Urinary bladder (tissue), 4 donors: ENCODE results near the gene SLC26A11. TPM values are rescaled to one million over a fixed set of nuclear protein-coding genes. Genes with fewer than 3 reads are reported as not detected.

Experiments
- DNase-seq: peaks from one replicate; pipeline ENCODE4 v3.0.0-alpha.2; 2015; ENCODE audit errors: extremely low spot score
- H3K27ac ChIP-seq: one replicate; pipeline ENCODE4 v1.5.1; 2013; ENCODE audit warnings: low read depth, mild to moderate bottlenecking, moderate library complexity
- H3K36me3 ChIP-seq: one replicate; pipeline ENCODE4 v1.6.1; 2013; ENCODE audit warnings: mild to moderate bottlenecking, moderate library complexity; ENCODE audit not compliant: insufficient read depth
- H3K4me1 ChIP-seq: one replicate; pipeline ENCODE4 v1.6.1; 2013; ENCODE audit warnings: mild to moderate bottlenecking, moderate library complexity; ENCODE audit not compliant: insufficient read depth
- H3K4me3 ChIP-seq: one replicate; pipeline ENCODE4 v1.5.1; 2013; ENCODE audit warnings: low read depth, low read length
- WGBS: extraction: QIAGEN DNeasy Blood & Tissue Kit; methylation state at CpG from one replicate; pipeline ENCODE4 v1.1.7; 2013; 5-methylcytosine and 5-hydroxymethylcytosine counted together
- polyA plus RNA-seq: library from polyadenylated mRNA; stranded (reverse); fragments of 200-250 nt; gene quantifications from one replicate; pipeline ENCODE4 v1.2.3, GENCODE V29; 2013
- total RNA-seq: library from RNA; depleted of rRNA; stranded (reverse); fragments of >200 nt; gene quantifications from one replicate; pipeline ENCODE4 v1.2.3, GENCODE V29; 2014
- donor health status: healthy with polysubstance abuse.
- donor health status: healthy.

The SLC26A11 gene
- total and polyA plus RNA-seq, 2 donors: 9.2 to 14.2 TPM

- WGBS: 80% methylated on average over 19 of the region's 19 CpGs
- no peak for DNase-seq
- Histone ChIP-seq H3K36me3 (no peaks in the 10 kb centered on the region), H3K4me1 (no peaks in the 10 kb centered on the region), H3K27ac (no peak overlapping the region), H3K4me3 (no peak overlapping the region)
These were observed 15.4 kb upstream of the SLC26A11 start for GRCh38 chr17:80204626-80205468.

GRCh38 chr17:80205811-80206210, 14.4 kb upstream of the SLC26A11 start:
- no peaks in the 10 kb centered on the region for H3K4me1 ChIP-seq
- H3K36me3 ChIP-seq: no peaks in the 10 kb centered on the region
- no peak for DNase-seq
- H3K27ac ChIP-seq: no peak overlapping the region
- WGBS: 89% methylated on average over 13 of the region's 13 CpGs
- H3K4me3 ChIP-seq: no peak overlapping the region

DNA sequence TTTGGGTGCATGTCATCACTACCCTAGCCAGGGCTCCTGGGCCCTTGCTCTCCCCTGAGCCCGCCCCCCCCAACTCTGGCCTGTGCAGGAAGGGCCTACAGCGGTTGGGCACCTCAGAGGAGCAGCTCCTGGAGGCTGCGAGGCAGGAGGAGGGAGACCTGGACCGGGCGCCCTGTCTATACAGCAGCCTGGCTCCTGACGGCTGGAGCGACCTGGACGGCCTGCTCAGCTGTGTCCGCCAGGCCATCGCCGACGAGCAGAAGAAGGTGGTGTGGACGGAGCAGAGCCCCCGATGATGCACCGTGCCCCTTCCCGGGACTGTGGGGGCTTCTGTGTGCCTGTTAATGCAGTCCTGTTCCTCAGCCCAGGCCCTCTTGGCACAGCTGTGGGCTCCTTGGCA, 12.2 kb upstream of the SLC26A11 start:
- Histone ChIP-seq H3K27ac (no peak overlapping the region), H3K36me3 (no peaks in the 10 kb centered on the region), H3K4me3 (no peak overlapping the region), H3K4me1 (no peaks in the 10 kb centered on the region)
- 94% methylated on average over 16 of the region's 16 CpGs for WGBS
- DNase-seq: no peak

DNA sequence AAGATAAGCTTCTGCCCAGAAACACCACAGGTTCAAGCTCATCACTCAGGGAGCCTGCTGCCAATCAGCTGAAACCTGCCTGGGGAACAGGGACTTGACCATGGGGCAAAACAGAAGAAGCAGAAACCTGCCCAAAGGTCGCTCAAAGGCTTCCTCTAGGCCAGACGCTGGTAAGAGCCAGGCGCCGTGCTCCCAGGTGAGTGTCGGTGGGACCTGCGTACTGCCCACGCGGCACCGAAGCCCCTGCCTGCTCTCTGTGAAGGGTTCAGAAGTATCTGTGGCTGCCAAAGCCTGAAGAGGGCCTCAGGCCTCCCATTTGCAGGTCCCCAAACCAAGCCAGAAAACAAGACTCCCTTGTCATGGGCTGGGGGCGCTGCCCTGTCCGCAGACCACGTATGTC, 10.5 kb upstream of the SLC26A11 start:
- DNase-seq: no peak
- Histone ChIP-seq H3K4me3 (no peak overlapping the region), H3K36me3 (no peaks in the 10 kb centered on the region), H3K27ac (no peak overlapping the region), H3K4me1 (no peaks in the 10 kb centered on the region)
- 96% methylated on average over 12 of the region's 12 CpGs for WGBS

DNA sequence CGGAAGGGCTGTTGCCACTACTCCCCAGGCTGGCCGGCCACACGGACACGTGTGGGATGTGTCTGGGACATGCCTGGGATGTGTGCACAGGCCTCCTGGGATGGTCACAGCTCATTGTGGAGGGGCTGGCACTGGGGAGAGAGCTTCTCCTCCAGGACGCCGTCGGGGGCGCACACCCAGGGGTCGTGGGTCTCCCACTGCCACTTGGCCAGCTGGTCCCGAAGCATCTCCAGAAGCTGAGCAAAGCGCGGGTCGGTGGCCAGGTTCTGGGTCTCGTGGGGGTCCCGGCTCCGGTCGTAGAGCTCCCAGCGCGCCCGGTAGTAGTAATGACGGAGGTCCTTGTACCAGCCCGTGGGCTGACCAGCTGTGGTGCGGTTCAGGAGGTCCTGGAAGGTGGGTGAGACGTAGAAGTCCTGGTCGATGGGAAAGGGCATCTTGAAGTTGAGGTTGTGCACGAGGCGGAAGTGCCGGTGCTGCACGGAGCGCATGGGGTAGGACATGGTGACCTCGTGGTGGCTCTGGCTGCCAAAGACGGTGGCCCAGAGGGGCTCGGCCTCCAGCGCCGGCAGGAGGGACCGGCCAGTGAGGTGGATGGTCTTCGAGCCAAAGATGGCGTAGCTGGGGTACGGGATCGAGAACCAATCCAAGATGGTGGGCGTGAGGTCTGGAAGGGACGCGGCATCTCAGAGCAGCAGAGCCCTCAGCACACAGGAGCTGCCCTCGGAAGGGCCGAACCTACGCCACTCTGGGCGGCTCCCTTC, 9.7 kb upstream of the SLC26A11 start:
- Histone ChIP-seq H3K4me1 (no peaks in the 10 kb centered on the region), H3K27ac (no peak overlapping the region), H3K36me3 (no peaks in the 10 kb centered on the region), H3K4me3 (no peak overlapping the region)
- no peak for DNase-seq
- 95% methylated on average over 47 of the region's 47 CpGs for WGBS

DNA sequence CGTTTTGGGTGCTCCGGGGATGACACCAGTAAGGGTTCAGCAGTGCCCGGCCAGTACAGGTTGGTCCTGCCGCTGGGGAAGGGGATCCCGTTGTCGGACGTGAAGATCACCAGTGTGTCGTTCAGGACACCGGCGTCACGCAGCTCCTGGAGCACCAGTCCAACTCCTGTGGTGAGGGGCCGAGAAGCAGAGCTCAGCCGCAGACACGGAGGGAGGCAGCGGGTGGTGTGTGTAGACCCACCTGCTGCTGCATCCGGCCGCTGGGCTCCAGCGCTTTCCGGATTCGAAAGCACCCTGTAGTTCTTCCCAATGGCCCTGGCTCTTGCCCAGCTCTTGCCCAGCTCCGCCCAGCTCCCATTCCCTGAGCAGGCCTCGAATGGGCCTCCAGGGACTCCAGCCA, 8.1 kb upstream of the SLC26A11 start:
- no peak for DNase-seq
- no peaks in the 10 kb centered on the region for H3K4me1 ChIP-seq
- WGBS: 93% methylated on average over 22 of the region's 22 CpGs
- H3K4me3 ChIP-seq: no peak overlapping the region
- no peak overlapping the region for H3K27ac ChIP-seq
- H3K36me3 ChIP-seq: peaks cover 3% of the 10 kb centered on the region

- peaks cover 3% of the 10 kb centered on the region for H3K36me3 ChIP-seq
- H3K27ac ChIP-seq: no peak overlapping the region
- 92% methylated on average over 12 of the region's 12 CpGs for WGBS
- no peak overlapping the region for H3K4me3 ChIP-seq
- H3K4me1 ChIP-seq: no peaks in the 10 kb centered on the region
- no peak for DNase-seq
These were observed 7.7 kb upstream of the SLC26A11 start for GRCh38 chr17:80212511-80212910.

DNA sequence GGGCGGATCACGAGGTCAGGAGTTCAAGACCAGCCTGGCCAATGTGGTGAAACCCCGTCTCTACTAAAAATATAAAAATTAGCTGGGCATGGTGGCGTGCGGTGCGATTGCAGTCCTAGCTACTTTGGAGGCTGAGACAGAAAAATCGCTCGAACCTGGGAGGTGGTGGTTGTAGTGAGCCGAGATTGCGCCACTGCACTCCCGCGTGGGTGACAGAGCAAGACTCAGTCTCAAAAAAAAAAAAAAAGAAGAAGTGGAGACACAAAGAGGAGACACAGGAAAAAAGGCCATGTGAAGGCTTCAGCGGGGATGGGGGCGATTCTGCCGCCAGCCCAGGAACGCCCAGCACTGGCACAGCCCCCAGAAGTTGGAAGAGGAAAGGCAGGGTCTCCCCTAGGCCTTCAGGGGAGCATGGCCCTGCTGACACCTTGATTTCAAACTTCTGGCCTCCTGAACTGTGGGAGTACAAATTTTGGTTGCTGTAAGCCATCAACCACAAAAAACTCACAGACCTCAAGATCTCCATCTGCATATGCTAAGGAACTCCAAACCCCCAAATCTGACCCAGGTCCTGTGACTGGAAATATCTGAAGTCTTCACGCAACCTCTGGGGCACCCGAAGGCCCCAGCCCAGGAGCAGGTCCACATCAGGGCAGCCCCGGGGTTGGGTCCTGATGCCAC, 7.1 kb upstream of the SLC26A11 start:
- Histone ChIP-seq H3K36me3 (peaks cover 3% of the 10 kb centered on the region), H3K4me1 (no peaks in the 10 kb centered on the region), H3K4me3 (no peak overlapping the region), H3K27ac (no peak overlapping the region)
- no peak for DNase-seq
- whole genome bisulfite sequencing: 84% methylated on average over 19 of the region's 19 CpGs

- Histone ChIP-seq H3K27ac (no peak overlapping the region), H3K4me3 (no peak overlapping the region), H3K4me1 (no peaks in the 10 kb centered on the region), H3K36me3 (peaks cover 3% of the 10 kb centered on the region)
- 95% methylated on average over 17 of the region's 17 CpGs for WGBS
- DNase-seq: no peak
These were observed 6.6 kb upstream of the SLC26A11 start for GRCh38 chr17:80213643-80213975.

GRCh38 chr17:80214012-80214877, 6.0 kb upstream of the SLC26A11 start:
- peaks cover 3% of the 10 kb centered on the region for H3K36me3 ChIP-seq
- 93% methylated on average over 48 of the region's 48 CpGs for WGBS
- no peak overlapping the region for H3K27ac ChIP-seq
- H3K4me1 ChIP-seq: no peaks in the 10 kb centered on the region
- DNase-seq: no peak
- no peak overlapping the region for H3K4me3 ChIP-seq

DNA sequence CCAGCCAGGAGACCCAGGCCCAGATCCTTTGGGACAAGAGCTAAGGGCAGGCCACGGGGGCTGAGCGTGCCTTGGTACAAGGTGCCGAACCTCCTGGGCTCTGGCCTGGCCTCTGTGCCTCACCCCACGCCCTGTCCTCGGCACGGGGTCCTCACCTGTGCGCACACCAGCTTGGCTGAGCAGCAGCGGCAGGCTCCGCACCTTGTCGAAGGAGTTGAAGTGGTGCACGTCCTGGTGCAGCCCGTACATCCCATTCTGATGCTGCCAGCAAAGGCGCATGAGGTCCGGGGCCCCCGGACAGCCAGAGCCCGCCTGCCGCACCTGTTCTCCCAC, 5.4 kb upstream of the SLC26A11 start:
- H3K36me3 ChIP-seq: peaks cover 3% of the 10 kb centered on the region
- no peaks in the 10 kb centered on the region for H3K4me1 ChIP-seq
- H3K4me3 ChIP-seq: no peak overlapping the region
- no peak for DNase-seq
- no peak overlapping the region for H3K27ac ChIP-seq
- 93% methylated on average over 17 of the region's 17 CpGs for WGBS

DNA sequence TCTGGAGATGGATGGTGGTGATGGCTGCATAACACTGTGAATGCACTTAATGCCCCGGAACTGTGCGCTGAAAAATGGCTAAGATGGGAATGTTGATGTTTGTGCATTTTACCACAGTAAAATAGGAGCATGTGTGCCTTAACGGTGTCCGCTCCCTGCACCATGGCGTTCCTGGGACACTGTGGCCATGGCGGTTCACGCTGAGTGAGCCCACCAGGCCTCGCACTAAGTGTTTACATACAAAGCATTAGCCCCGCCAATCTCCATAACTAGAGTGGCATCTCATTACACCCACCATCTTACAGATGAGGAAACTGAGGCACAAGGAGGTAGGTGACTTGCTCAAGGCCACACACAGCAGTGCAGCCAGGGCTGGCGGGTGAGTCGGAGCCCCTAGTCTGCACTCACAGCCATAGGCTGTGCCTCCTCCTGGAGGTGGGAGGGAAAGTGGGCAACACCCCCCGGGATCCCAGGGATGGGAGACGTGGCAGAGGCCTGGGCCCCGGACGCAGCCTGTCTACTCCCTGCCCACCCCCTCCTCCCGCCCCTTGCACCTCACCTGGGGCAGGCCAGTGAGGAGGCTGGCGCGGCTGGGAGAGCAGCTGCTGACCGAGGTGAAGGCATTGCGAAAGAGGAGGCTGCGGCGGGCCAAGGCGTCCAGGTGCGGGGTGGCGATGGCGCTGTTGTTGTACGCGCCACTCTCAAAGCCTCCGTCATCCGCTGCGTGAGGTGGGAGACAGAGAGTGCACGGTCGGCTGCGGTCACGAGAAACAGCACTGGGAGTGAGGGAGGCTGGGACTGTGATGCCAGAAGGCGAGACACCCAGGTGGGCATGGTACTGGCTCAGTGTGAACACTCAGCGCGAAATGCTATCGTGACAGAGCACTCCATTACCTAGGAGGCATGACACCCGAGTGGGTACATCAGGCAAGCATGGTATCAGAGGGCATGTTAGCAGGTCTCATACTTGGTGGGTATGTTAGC, 3.5 kb upstream of the SLC26A11 start:
- Histone ChIP-seq H3K4me3 (no peak overlapping the region), H3K27ac (no peak overlapping the region), H3K36me3 (peaks cover 3% of the 10 kb centered on the region), H3K4me1 (no peaks in the 10 kb centered on the region)
- 97% methylated on average over 40 of the region's 40 CpGs for WGBS
- no peak for DNase-seq
